K562 treated with DMSO at 1 percent for 24 hours (cell line): ENCODE data around the gene SNAI1. TPM values are rescaled to one million over a fixed set of nuclear protein-coding genes. Genes with fewer than 3 reads are reported as not detected.

Source experiments
- total RNA-seq: library from RNA; unstranded; fragments of 300-600 nt; gene quantifications from 2 replicates; pipeline ENCODE4 v1.2.3, GENCODE V29; 2022; ENCODE audit warnings: low read depth; ENCODE audit not compliant: insufficient read depth

The SNAI1 gene
- total RNA-seq, result 18.1 and 18.5 TPM in 2 replicates

DNA sequence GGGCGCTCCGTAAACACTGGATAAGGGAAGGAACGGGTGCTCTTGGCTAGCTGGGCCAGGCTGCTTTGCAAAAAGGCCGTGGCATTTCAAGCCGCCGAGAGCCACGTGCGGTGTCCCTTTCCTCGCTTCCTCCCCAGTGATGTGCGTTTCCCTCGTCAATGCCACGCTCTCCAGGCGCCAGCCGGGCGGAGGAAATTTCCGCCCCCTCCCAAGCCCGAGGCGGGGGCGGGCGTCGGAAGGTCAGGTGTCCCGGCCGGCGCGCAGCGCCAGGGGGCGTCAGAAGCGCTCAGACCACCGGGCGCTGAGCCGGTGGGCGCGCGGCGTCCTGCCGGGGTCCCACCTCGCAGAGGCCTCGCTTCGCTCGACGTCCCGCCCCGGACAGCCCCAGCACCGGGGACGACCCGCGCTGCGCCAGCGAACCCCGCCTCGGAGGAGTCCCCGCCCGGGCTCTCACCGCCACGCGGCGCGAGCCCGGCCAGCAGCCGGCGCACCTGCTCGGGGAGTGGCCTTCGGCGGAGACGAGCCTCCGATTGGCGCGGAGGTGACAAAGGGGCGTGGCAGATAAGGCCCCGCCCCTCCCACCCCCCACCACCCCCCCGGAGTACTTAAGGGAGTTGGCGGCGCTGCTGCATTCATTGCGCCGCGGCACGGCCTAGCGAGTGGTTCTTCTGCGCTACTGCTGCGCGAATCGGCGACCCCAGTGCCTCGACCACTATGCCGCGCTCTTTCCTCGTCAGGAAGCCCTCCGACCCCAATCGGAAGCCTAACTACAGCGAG lies at the start of gene SNAI1:
Gene SNAI1 (plus strand): TSS at position 635 of the 777 bp plus-strand sequence. CDS start 80 bp downstream, at position 715.

DNA sequence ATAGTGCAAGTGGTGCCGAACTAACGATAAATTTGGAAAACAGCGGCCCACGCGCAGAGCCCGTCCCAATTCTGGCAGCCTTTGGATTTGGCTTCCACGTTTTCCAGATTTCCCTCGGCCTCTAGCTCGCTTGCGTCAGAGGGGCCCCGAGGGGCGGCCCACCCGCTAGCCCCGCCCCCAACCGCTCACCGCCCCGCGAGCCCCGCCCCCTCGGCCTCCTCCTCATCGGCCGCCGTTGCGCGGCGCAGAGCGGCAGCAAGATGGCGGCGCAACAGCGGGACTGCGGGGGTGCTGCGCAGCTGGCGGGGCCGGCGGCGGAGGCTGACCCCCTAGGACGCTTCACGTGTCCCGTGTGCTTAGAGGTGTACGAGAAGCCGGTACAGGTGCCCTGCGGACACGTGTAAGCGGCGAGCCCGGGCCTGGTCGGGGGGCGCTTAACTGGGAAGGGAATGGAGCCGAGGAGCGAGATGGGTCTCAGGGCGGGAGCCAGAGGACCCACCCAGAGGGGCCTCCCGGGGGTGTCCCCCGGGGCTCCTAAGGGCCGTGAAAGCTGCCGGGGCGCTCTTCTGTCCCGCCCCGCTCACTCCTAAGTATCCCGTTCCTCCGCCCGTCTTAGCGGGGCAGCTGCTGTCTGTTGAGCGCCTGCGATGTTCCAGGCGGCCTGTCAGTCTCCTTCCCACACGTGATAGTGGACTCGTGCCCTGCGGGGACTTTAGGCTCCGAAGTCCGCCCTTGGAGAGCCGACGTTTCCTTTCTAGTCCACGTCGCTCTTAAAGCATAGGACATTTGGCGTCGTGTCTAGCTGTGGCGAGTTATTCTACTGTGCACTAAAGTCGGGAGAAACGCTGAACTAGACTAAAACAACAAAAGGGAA lies 46.4 kb upstream of the SNAI1 start, which contains the start of gene RNF114:
Gene RNF114 (plus strand): TSS at position 245 of the 874 bp plus-strand sequence. CDS start 16 bp downstream, at position 261.

Other genes with a start within 250 kb of the SNAI1 start
- gene SLC9A8, start 170.2 kb upstream of the SNAI1 start, total RNA-seq, result 5.9 and 6.9 TPM in 2 replicates
- gene SPATA2, start 67.5 kb upstream of the SNAI1 start, total RNA-seq, result 8.2 and 9.5 TPM in 2 replicates
- gene RNF114, start 46.6 kb upstream of the SNAI1 start, total RNA-seq, result 164 and 182 TPM in 2 replicates
- 112 and 115 TPM in 2 replicates for gene UBE2V1, start 130.2 kb downstream of the SNAI1 start, total RNA-seq
- gene PEDS1, start 170.7 kb downstream of the SNAI1 start, total RNA-seq, result 47.9 and 51.0 TPM in 2 replicates
- 274 and 309 TPM in 2 replicates for gene CEBPB, start 207.8 kb downstream of the SNAI1 start, total RNA-seq